ENCODE data around the gene C10orf90. TPM values are rescaled to one million over a fixed set of nuclear protein-coding genes. Genes with fewer than 3 reads are reported as not detected.

Gene C10orf90
- total RNA-seq, 1 experiment from 2014 or later: not detected

GRCh38 chr10:126561294-126561920, 109.1 kb downstream of the C10orf90 start:
- no peaks in the 10 kb centered on the region; the same call in 1 of the 2 replicates for H3K4me1 ChIP-seq (ENCODE audit: insufficient read depth, low read length)
- H3K4me3 Mint-ChIP-seq: peak overlapping the region; percentile 0 to 55; a peak in 3 of 5 replicates
- H3K9ac ChIP-seq (ENCODE audit: extremely low read depth, insufficient read length, low read length): no peak overlapping the region
- no CpG with 5 or more reads among the region's 10 CpGs for WGBS (ENCODE audit: extremely low coverage, insufficient read length, low lambda C conversion rate)
- no peak overlapping the region for H3K23ac ChIP-seq (ENCODE audit: insufficient read length, low read depth, low read length)
- no peak overlapping the region for H3K4me2 ChIP-seq (ENCODE audit: insufficient read depth, insufficient read length, low read length)
- no peak overlapping the region for H3K56ac ChIP-seq (ENCODE audit: insufficient read length, low read depth, low read length)
- H3K14ac ChIP-seq (ENCODE audit: insufficient read depth, low read length): no peak overlapping the region
- no peak overlapping the region for H2BK5ac ChIP-seq (ENCODE audit: insufficient read length, low read length)
- peaks cover 26 to 31% of the 10 kb centered on the region in 2 experiments for H3K4me1 Mint-ChIP-seq
- no peak overlapping the region for H3K4ac ChIP-seq (ENCODE audit: low read depth, low read length)
- no peak overlapping the region for H4K5ac ChIP-seq (ENCODE audit: insufficient read length, low read depth, low read length)
- H2BK20ac ChIP-seq (ENCODE audit: low read depth, low read length, poor library complexity, severe bottlenecking): no peak overlapping the region
- no peak overlapping the region for H3K27ac ChIP-seq (ENCODE audit: insufficient read length, low read depth, low read length)
- H3K9me3 ChIP-seq (ENCODE audit: control insufficient read depth, low read depth, low read length): peaks cover 1% of the 10 kb centered on the region
- no peak overlapping the region for H4K91ac ChIP-seq (ENCODE audit: insufficient read length, low read depth, low read length)
- H2AFZ ChIP-seq (ENCODE audit: low read length): no peak overlapping the region
- no peak overlapping the region for H2BK120ac ChIP-seq (ENCODE audit: low read depth, low read length, poor library complexity, severe bottlenecking)
- no peak overlapping the region for H3K18ac ChIP-seq (ENCODE audit: insufficient read length, low read depth, low read length)
- no peak overlapping the region for H3K27ac Mint-ChIP-seq
- peaks cover 12 to 14% of the 10 kb centered on the region in 2 experiments for H3K9me3 Mint-ChIP-seq
- peaks cover 3% of the 10 kb centered on the region for H3K27me3 Mint-ChIP-seq (ENCODE audit: low read depth)
- no peak for DNase-seq
- no peak overlapping the region for H4K8ac ChIP-seq (replicated peaks; ENCODE audit: insufficient read length, low read depth, low read length)
- H3K23me2 ChIP-seq (ENCODE audit: insufficient read length, low read depth, low read length, poor library complexity, severe bottlenecking): no peaks in the 10 kb centered on the region
- H2BK12ac ChIP-seq (ENCODE audit: insufficient read length, low read depth, low read length): no peak overlapping the region
- H3T11ph ChIP-seq (ENCODE audit: low read length): no peak overlapping the region
- peaks cover 4 to 14% (median 7%) of the 10 kb centered on the region in 3 experiments for H3K36me3 Mint-ChIP-seq (ENCODE audit: insufficient read depth in 1 of 3, low read depth in 3 of 3)
- no peak for TF ChIP-seq CTCF (conservative IDR thresholded peaks at IDR 0.05)
- H3K79me1 ChIP-seq (ENCODE audit: insufficient read depth, low read depth, low read length, poor library complexity, severe bottlenecking): no peaks in the 10 kb centered on the region
- H2BK15ac ChIP-seq (ENCODE audit: low read depth, low read length): no peak overlapping the region
- H3K27me3 ChIP-seq (ENCODE audit: insufficient read depth, low read length): no peaks in the 10 kb centered on the region
- H3K79me2 ChIP-seq (ENCODE audit: insufficient read depth, low read length): no peaks in the 10 kb centered on the region
- H2AK5ac ChIP-seq (ENCODE audit: insufficient read length, low read length): no peak overlapping the region
- no peaks in the 10 kb centered on the region for H4K20me1 ChIP-seq (ENCODE audit: control insufficient read depth, insufficient read depth, insufficient read length)

Data from H9 (cell line).